Mesenteric fat pad (tissue), 1 donor: ENCODE results near the gene CUBN. TPM values are rescaled to one million over a fixed set of nuclear protein-coding genes. Genes with fewer than 3 reads are reported as not detected.

Source experiments
- DNase-seq: peaks from one replicate; pipeline ENCODE4 v3.0.0-alpha.2; 2020; ENCODE audit warnings: low spot score
- total RNA-seq: library from RNA; stranded (reverse); fragmentation: NEBNext Ultra II Directional; extraction: Animal tissue kit (Norgen Biotek cat#: 25700); gene quantifications from one replicate; pipeline ENCODE4 v1.2.1, GENCODE V29; 2021
- donor health status: DM: yes; HTN: yes; CAD: no.

The CUBN gene
- total RNA-seq, 1 donor from 2014 or later = 3.5 TPM

- no peak for DNase-seq
Measured at GRCh38 chr10:16953270-16953669, 176.3 kb downstream of the CUBN start.

GRCh38 chr10:16952610-16953009 is 177.0 kb downstream of the CUBN start:
- DNase-seq = no peak

GRCh38 chr10:16952080-16952479 is 177.5 kb downstream of the CUBN start:
- no peak for DNase-seq

GRCh38 chr10:16950656-16951601 is 178.7 kb downstream of the CUBN start:
- DNase-seq = no peak

- DNase-seq = no peak
Measured at GRCh38 chr10:16949816-16950215, 179.8 kb downstream of the CUBN start.

- no peak for DNase-seq
Measured at GRCh38 chr10:16948361-16948760, 181.2 kb downstream of the CUBN start.

- DNase-seq = no peak
Measured at GRCh38 chr10:16947069-16947468, 182.5 kb downstream of the CUBN start.

- no peak for DNase-seq
Measured at GRCh38 chr10:16945593-16945992, 184.0 kb downstream of the CUBN start.

- no peak for DNase-seq
Measured at GRCh38 chr10:16944986-16945385, 184.6 kb downstream of the CUBN start.

- no peak for DNase-seq
Measured at GRCh38 chr10:16944402-16944801, 185.2 kb downstream of the CUBN start.

GRCh38 chr10:16943295-16944285 is 186.0 kb downstream of the CUBN start:
- DNase-seq = no peak

- DNase-seq = no peak
Measured at GRCh38 chr10:16942381-16943078, 187.1 kb downstream of the CUBN start.

- no peak for DNase-seq
Measured at GRCh38 chr10:16941870-16942269, 187.7 kb downstream of the CUBN start.

- no peak for DNase-seq
Measured at GRCh38 chr10:16941067-16941466, 188.5 kb downstream of the CUBN start.

GRCh38 chr10:16938952-16939351 is 190.7 kb downstream of the CUBN start:
- DNase-seq = no peak

- no peak for DNase-seq
Measured at GRCh38 chr10:16934461-16934860, 195.2 kb downstream of the CUBN start.

GRCh38 chr10:16933783-16934182 is 195.8 kb downstream of the CUBN start:
- DNase-seq = no peak

- DNase-seq = no peak
Measured at GRCh38 chr10:16931930-16932329, 197.7 kb downstream of the CUBN start.

GRCh38 chr10:16930540-16930939 is 199.1 kb downstream of the CUBN start:
- DNase-seq = no peak

- no peak for DNase-seq
Measured at GRCh38 chr10:16929069-16929468, 200.5 kb downstream of the CUBN start.

GRCh38 chr10:16927546-16927945 is 202.1 kb downstream of the CUBN start:
- DNase-seq = no peak
